Activated effector memory CD4-positive, alpha-beta T cell treated with anti-CD3 and anti-CD28 coated beads, Interleukin-2, amount 50 U/mL, for 16 hours (primary cell): ENCODE results near the gene HMGXB4.
A peak's percentile ranks its signal among the peaks of the same experiment; 100 is the strongest.
"Not testable (repeated sequence)": the region's sequence is repeated elsewhere in the genome, so short reads cannot be mapped to it uniquely, and the experiment has no call there.

Experiments
- DNase-seq: peaks from one replicate; pipeline ENCODE4 v3.0.0-alpha.2; 2020

Gene HMGXB4

DNA sequence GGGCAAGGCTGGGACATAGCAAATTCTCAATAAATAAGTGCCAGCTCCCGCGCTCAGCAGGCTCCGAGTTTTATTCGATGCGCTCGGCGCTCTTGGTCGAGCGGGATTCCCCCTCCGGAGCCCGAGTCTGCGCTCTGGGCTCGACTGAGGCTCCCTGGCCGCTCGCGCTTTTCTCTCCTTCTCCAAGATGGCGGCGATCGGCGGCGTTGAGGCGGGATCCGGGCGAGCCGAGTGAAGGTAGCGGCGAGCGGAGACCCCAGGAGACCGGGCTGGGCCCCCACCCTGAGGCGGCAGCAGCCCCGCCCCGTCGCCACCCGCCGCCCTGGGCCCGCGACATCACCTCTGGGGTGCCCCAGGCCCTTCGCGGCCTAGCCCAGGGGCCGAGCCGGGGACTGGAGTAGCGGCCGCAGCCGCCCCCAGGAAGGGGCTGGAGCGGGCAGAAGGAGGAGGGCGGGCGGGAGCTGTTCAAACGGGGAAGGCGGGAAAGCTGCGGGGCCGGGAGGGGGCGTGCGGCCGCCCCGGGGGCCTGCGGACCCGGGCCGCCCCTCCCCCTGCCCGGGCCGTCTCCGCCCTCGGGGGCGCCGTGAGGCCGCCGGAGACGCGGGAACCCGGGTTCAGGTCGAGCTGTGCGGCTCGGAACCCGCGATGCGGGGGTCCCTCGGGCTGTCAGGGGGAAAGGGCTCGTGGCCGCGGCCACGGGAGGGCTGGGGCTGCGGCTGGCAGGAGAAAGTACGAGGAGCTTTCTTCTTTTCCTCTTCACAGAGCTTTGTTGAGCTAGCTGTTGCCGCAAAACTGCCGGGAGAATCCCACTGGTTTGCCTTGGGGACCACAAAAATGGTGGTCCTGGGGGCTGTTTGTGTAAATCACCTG, at the start of gene HMGXB4:
HMGXB4 (plus strand) TSS at position 173 of the 870 bp plus-strand sequence. CDS start 4,898 bp downstream, outside the sequence.
- peak; percentile 96 for DNase-seq

DNA sequence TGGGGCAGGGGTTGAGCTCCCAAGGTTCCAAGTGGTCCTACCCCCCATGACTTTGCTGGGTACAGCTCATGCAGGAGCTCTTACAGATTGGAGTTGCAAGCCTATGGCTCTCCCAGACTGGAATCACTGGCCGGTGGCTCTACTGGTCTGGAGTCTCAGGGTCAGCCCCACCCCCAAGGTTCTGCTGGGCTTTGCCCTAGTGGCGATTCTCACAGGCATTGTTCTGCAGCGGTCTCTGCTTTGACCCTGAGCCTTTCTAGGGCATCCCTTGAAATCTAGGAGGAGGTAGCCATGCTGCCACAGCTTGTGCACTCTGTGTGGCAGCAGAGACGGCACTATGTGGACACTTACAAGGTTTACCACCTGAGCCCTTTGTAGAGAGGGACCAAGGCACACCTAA, 49.3 kb upstream of the HMGXB4 start:
- no peak for DNase-seq

GRCh38 chr22:35209203-35209602, 48.1 kb upstream of the HMGXB4 start:
- no peak for DNase-seq

GRCh38 chr22:35212009-35212408, 45.3 kb upstream of the HMGXB4 start:
- no peak for DNase-seq

DNA sequence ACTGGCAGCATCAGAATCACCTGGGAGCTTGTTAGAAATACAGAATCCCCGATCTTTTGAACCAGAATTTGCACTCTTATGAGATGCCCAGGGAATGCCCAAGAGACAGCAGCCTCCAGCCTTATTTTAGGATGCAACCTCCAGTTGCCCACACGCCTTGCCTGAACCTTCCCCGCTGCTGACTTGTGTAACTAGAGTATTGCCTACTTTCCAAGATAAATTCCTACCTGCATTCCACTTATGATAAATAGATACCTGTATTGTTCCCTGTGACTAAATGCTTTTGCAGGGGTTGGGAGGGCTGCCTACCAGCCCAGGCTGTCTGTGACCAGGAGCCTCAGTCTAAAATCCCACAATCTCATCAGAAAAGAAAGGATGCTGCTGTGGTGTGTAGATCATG, 44.3 kb upstream of the HMGXB4 start:
- no peak for DNase-seq

DNA sequence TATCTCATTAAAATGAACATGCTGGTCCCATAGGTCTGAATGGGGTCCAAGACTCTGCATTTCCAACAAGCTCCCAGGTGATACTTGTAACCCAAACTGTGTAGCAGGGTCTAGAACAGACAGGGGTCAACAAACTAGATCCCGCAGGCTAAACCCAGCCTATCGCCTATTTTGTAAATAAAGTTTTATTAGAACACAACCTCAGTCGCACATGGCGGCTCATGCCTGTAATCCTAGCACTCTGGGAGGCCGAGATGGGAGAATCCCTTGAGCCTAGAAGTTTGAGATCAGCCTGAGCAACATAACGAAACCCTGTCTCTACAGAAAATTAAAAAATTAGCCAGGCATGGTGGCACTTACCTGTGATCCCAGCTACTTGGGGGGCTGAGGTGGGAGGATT, 42.3 kb upstream of the HMGXB4 start:
- no peak for DNase-seq

DNA sequence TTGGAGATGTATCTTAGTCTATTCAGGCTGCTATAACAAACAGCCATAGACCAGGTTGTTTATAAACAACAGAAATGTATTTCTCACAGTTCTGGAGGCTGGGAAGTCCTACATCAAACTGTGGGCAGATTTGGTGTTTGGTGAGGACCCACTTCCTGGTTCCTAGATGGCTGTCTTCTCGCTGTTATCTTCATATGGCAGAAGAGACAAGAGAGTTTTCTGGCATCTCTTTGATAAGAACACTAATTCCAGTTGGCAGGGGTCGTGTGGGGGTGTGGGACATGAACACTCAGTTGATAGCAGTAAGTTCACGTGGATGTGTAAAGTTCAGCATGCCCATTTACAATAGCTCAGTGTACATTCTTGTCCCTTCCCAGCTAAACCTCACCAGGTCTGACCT, 41.3 kb upstream of the HMGXB4 start:
- no peak for DNase-seq

- DNase-seq, result no peak
Observed at GRCh38 chr22:35217527-35217926, 39.8 kb upstream of the HMGXB4 start.

GRCh38 chr22:35218079-35218478, 39.2 kb upstream of the HMGXB4 start:
- DNase-seq, result no peak

GRCh38 chr22:35219012-35219411, 38.3 kb upstream of the HMGXB4 start:
- no peak for DNase-seq

- DNase-seq, result no peak
Observed at GRCh38 chr22:35220221-35220620, 37.1 kb upstream of the HMGXB4 start.

GRCh38 chr22:35225010-35225409, 32.3 kb upstream of the HMGXB4 start:
- DNase-seq, result no peak

GRCh38 chr22:35226958-35227647, 30.2 kb upstream of the HMGXB4 start:
- DNase-seq, result no peak

- DNase-seq, result no peak
Observed at GRCh38 chr22:35229865-35230264, 27.4 kb upstream of the HMGXB4 start.

DNA sequence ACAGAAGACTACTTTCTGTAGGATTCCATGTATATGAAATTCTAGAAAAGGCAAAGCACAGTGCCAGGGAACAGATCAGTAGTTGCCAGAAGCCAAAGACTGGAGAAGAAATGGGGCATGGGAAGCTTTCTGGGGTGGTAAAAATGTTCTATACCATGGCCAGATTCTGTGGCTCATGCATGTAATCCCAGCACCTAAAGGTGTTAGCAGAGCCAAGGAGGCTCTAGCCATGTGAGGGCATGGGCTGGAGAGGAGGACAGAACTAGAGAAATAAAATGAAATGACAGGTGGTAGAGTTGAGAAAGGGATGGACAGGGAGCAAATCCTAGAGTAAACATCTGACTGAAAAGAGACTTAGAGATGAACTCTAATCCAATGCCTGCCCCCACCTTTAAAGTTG, 26.9 kb upstream of the HMGXB4 start:
- no peak for DNase-seq

DNA sequence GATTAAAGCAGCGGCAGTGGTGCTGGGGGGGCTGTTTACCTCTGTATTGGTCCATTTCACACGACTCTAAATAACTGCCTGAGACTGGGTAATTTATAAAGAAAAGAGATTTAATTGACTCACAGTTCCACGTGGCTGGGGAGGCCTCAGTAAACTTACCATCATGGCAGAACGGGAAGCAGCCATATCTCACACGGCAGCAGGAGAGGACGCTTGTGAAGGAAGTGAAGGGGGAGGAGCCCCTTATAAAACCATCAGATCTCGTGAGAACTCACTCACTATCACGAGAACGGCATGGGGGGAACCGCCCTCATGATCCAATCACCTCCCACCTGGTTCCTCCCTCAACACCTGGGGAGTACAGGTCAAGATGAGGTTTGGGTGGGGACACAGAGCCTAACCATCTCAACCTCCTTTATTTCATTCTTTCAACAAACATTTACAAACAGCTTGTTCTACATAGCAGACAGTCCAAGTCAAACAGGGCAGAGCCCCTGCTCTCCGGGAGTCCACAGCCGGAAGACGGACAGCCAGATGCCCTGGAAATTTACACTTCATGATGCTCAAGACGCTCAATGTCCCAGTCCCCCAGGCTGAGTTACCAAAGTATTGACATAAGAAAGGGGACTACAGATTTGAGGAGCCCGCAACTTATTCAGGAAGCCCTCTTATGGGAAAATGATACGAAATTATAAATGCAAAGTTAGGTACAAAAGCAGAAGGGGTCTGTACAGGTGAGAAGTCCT, 26.3 kb upstream of the HMGXB4 start:
- no peak for DNase-seq

- peak; percentile 90 for DNase-seq
Observed at GRCh38 chr22:35231585-35232084, 25.7 kb upstream of the HMGXB4 start.

DNA sequence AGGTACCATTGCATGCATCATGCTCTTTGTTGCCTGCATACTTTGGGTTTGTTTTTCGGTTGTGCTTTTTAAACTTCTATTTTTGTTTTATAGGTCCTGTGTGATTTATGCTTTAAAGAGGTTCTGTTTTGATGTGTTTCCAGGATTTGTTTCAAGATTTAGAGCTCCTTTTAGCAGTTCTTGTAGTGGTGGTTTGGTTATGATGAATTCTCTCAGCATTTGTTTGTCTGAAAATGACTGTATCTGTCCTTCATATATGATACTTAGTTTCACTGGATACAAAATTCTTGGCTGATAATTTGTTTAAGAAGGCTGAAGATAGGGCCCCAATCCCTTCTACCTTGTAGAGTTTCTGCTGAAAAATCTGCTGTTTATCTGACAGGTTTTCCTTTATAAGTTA, 18.5 kb upstream of the HMGXB4 start:
- DNase-seq, result not testable (repeated sequence)

DNA sequence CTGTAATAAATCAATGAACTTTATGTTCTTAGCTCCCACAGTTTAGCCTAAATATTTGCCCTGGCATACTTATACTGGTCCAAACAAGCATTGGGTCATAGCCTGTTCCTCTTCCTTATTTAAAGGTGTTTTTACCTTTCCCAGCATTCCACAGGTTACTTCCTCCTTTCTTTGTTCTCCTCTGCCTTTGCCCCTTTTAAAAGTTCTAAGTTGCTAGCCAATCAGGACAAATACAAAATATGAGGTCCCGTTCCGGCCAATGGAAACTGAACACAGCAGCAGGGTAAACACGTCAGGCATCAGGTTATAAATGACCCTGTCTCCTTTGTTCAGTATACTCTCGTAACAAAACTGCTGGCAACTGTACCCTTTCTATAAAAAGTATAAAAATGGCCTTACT, 12.8 kb upstream of the HMGXB4 start:
- not testable (repeated sequence) for DNase-seq

GRCh38 chr22:35250156-35250555, 7.1 kb upstream of the HMGXB4 start:
- no peak for DNase-seq

DNA sequence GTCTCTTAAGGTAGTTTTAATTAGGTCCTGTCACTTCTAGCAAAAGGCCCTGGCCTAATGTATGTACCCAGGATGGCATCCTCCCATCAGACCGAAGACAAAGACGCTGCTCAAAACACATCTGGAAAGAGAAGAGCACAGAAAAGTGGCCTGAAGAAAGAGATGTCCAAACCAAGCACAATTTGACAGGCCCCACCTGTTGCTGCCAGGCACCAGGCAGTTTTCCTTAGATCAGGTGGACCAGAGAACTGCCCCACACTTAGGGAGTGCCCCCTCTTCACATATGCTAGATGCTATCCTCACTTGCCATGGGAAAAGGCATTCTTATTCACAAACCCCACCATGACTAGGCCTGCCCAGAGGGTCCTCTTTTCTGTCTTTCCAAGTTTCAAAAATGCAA, 3.3 kb upstream of the HMGXB4 start:
- DNase-seq, result no peak

DNA sequence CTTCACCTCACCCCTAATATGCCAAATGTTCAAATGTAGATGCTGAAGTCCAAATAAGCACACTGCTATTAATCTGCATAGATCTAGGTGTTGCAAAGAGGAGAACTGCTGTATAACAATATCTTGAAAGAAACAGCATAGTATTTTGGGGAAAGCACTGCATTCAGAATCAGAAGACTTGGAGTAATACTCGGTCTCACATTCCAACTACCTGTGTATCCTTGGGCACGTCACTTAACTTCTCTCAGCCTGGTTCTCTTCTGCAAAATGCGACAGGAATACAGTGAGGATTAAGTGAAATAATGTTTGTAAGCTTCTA, 332 bp upstream of the HMGXB4 start:
- no peak for DNase-seq

- no peak for DNase-seq
Observed at GRCh38 chr22:35258191-35258988, 1.1 kb downstream of the HMGXB4 start.
